Measurements from ENCODE around the gene SENP7. TPM values are rescaled to one million over a fixed set of nuclear protein-coding genes. Genes with fewer than 3 reads are reported as not detected.

SENP7 gene
- total RNA-seq, 1 donor from 2014 or later, result 6.1 TPM

GRCh38 chr3:101377209-101377608 lies 135.8 kb downstream of the SENP7 start:
- Histone ChIP-seq H3K36me3 (no peaks in the 10 kb centered on the region), H3K9me3 (peaks cover 0 to 12% of the 10 kb centered on the region in 2 donors), H3K27ac (peak overlapping the region; percentile 64 to 74), H3K4me1 (peaks cover 3 to 22% of the 10 kb centered on the region in 2 donors), H3K27me3 (no peaks in the 10 kb centered on the region), H3K4me3 (no peak overlapping the region)
- intact Hi-C loops (cut with DNase I), result loop anchor here (10.0 kb wide), 2 partner anchors 152 to 1552 kb away; no protein-coding TSS in a partner anchor
- no peak for DNase-seq (ENCODE audit: low spot score in 2 of 2)
- no peak for TF ChIP-seq CTCF (IDR thresholded peaks at IDR 0.05)

GRCh38 chr3:101375586-101375985 lies 137.4 kb downstream of the SENP7 start:
- TF ChIP-seq CTCF (IDR thresholded peaks at IDR 0.05), result no peak
- H3K9me3 ChIP-seq, result peaks cover 0 to 12% of the 10 kb centered on the region in 2 donors
- H3K36me3 ChIP-seq, result no peaks in the 10 kb centered on the region
- H3K27ac ChIP-seq, result peak overlapping the region in 1 of 2 donors; percentile 13
- no peak for DNase-seq (ENCODE audit: low spot score in 2 of 2)
- intact Hi-C loops (cut with DNase I), result loop anchor here (10.0 kb wide), 2 partner anchors 151 to 1551 kb away; no protein-coding TSS in a partner anchor
- no peaks in the 10 kb centered on the region for H3K27me3 ChIP-seq
- peaks cover 3 to 24% of the 10 kb centered on the region in 2 donors for H3K4me1 ChIP-seq
- H3K4me3 ChIP-seq, result no peak overlapping the region

- no peaks in the 10 kb centered on the region for H3K9me3 ChIP-seq
- H3K27ac ChIP-seq, result no peak overlapping the region
- no peak for TF ChIP-seq CTCF (IDR thresholded peaks at IDR 0.05)
- H3K27me3 ChIP-seq, result no peaks in the 10 kb centered on the region
- intact Hi-C loops (cut with DNase I), result no loop called here
- no peak overlapping the region for H3K4me3 ChIP-seq
- H3K4me1 ChIP-seq, result no peaks in the 10 kb centered on the region
- no peak for DNase-seq (ENCODE audit: low spot score in 2 of 2)
- H3K36me3 ChIP-seq, result peaks cover 17 to 33% of the 10 kb centered on the region in 2 donors
Measured at GRCh38 chr3:101362406-101362805, 150.6 kb downstream of the SENP7 start.

- H3K27me3 ChIP-seq, result no peaks in the 10 kb centered on the region
- no peak overlapping the region for H3K27ac ChIP-seq
- intact Hi-C loops (cut with DNase I), result no loop called here
- no peaks in the 10 kb centered on the region for H3K4me1 ChIP-seq
- DNase-seq (ENCODE audit: low spot score in 2 of 2), result no peak
- no peak for TF ChIP-seq CTCF (IDR thresholded peaks at IDR 0.05)
- peaks cover 0 to 18% of the 10 kb centered on the region in 2 donors for H3K36me3 ChIP-seq
- no peaks in the 10 kb centered on the region for H3K9me3 ChIP-seq
- no peak overlapping the region for H3K4me3 ChIP-seq
Measured at GRCh38 chr3:101351829-101352228, 161.2 kb downstream of the SENP7 start.

GRCh38 chr3:101340591-101340990 lies 172.4 kb downstream of the SENP7 start:
- H3K27ac ChIP-seq, result no peak overlapping the region
- H3K4me1 ChIP-seq, result no peaks in the 10 kb centered on the region
- intact Hi-C loops (cut with DNase I), result no loop called here
- H3K36me3 ChIP-seq, result peaks cover 0 to 8% of the 10 kb centered on the region in 2 donors
- no peak overlapping the region for H3K4me3 ChIP-seq
- no peak for TF ChIP-seq CTCF (IDR thresholded peaks at IDR 0.05)
- H3K27me3 ChIP-seq, result no peaks in the 10 kb centered on the region
- no peaks in the 10 kb centered on the region for H3K9me3 ChIP-seq
- DNase-seq (ENCODE audit: low spot score in 2 of 2), result no peak

- Histone ChIP-seq H3K27ac (no peak overlapping the region), H3K36me3 (peaks cover 10 to 17% of the 10 kb centered on the region in 2 donors), H3K9me3 (no peaks in the 10 kb centered on the region), H3K4me1 (no peaks in the 10 kb centered on the region), H3K4me3 (no peak overlapping the region), H3K27me3 (no peaks in the 10 kb centered on the region)
- no peak for TF ChIP-seq CTCF (IDR thresholded peaks at IDR 0.05)
- intact Hi-C loops (cut with DNase I), result no loop called here
- DNase-seq (ENCODE audit: low spot score in 2 of 2), result no peak
Measured at GRCh38 chr3:101333883-101334282, 179.1 kb downstream of the SENP7 start.

Data from ascending aorta (tissue), 2 donors.